B cell (primary cell): Measurements from ENCODE around the gene FAM53B. TPM values are rescaled to one million over a fixed set of nuclear protein-coding genes. Genes with fewer than 3 reads are reported as not detected.

Experiments used
- ATAC-seq: fragments of 200-7000 bp; cut with Tn5 transposase; one replicate; pipeline ENCODE4 v1.10.0; 2021; ENCODE audit warnings: low read depth, mild to moderate bottlenecking, moderate number of reproducible peaks, moderate library complexity
- CTCF ChIA-PET: fragments of 350-600 bp; sonication (Branson Sonifier 250); formaldehyde crosslinking; loops from one replicate; lab custom pipeline; 2021; ENCODE audit warnings: antibody characterized with exemption, inconsistent platforms; lab: Charles Lee
- POLR2A ChIA-PET: fragments of 350-600 bp; sonication (Branson Sonifier 250); formaldehyde crosslinking; loops from one replicate; lab custom pipeline; 2021; ENCODE audit warnings: antibody characterized with exemption; lab: Charles Lee
- DNase-seq: peaks from one replicate; pipeline ENCODE4 v3.0.0; 2013
- H2AFZ ChIP-seq: 2 replicates; pipeline ENCODE4 v1.6.1; 2012; ENCODE audit warnings: mild to moderate bottlenecking, low read depth, low read length; ENCODE audit not compliant: insufficient read depth, poor library complexity, severe bottlenecking
- H3K27ac ChIP-seq, 2 donors: 1 replicate in 1 of 2; 2 replicates in 1 of 2; pipeline ENCODE4 v1.5.1; 2012 to 2013; ENCODE audit warnings: low read length in 2 of 2, mild to moderate bottlenecking in 2 of 2, moderate library complexity in 1 of 2
- H3K27me3 ChIP-seq, 4 experiments: fragments of 200-600 bp in 1 of 4; sonication (generic) in 1 of 4; replicated peaks in 1 of 4; 1 replicate in 2 of 4; 2 replicates in 2 of 4; pipeline versions ENCODE4 v1.6.1 to v1.7.0; 2013 to 2016; ENCODE audit warnings: low read length in 3 of 4, mild to moderate bottlenecking in 2 of 4, mixed read lengths in 1 of 4, moderate library complexity in 1 of 4; ENCODE audit not compliant: insufficient read depth in 4 of 4, control insufficient read depth in 3 of 4; ENCODE audit errors: control extremely low read depth in 1 of 4
- H3K36me3 ChIP-seq, 2 experiments: replicated peaks in 1 of 2; 1 replicate in 1 of 2; 2 replicates in 1 of 2; pipeline versions ENCODE4 v1.6.1 to v1.7.1; 2013; ENCODE audit warnings: low read length in 1 of 2; ENCODE audit not compliant: insufficient read depth in 2 of 2, control insufficient read depth in 1 of 2; ENCODE audit errors: control extremely low read depth in 1 of 2, extremely low read depth in 1 of 2
- H3K4me1 ChIP-seq, 2 donors: fragments of 200-600 bp in 1 of 2; sonication (generic) in 1 of 2; 1 replicate in 1 of 2; 2 replicates in 1 of 2; pipeline versions ENCODE4 v1.5.1 to v1.6.1; 2013 to 2017; ENCODE audit warnings: low read length in 2 of 2; ENCODE audit not compliant: control insufficient read depth in 2 of 2, insufficient read depth in 2 of 2
- H3K4me2 ChIP-seq: replicated peaks from 2 replicates; pipeline ENCODE3; 2012; ENCODE audit warnings: mild to moderate bottlenecking, low read depth, low read length; ENCODE audit not compliant: poor library complexity, severe bottlenecking
- H3K4me3 ChIP-seq, 5 experiments: fragments of 200-600 bp in 1 of 5; sonication (generic) in 1 of 5; 1 replicate in 3 of 5; 2 replicates in 2 of 5; pipeline versions ENCODE4 v1.5.1 to v1.7.0; 2011 to 2016; ENCODE audit warnings: low read length in 4 of 5, mild to moderate bottlenecking in 4 of 5, low read depth in 2 of 5, control low read depth in 1 of 5, moderate library complexity in 1 of 5; ENCODE audit not compliant: insufficient read depth in 1 of 5; ENCODE audit errors: control extremely low read depth in 1 of 5, extremely low read depth in 1 of 5
- H3K79me2 ChIP-seq: fragments of 200-600 bp; sonication (generic); one replicate; pipeline ENCODE4 v1.6.0; 2016; ENCODE audit warnings: low read length; ENCODE audit not compliant: control insufficient read depth, insufficient read depth
- H3K9ac ChIP-seq: fragments of 200-600 bp; sonication (generic); 2 replicates; pipeline ENCODE4 v1.6.1; 2017; ENCODE audit warnings: mild to moderate bottlenecking, low read length, moderate library complexity
- H3K9me3 ChIP-seq, 3 donors: one replicate each; pipeline versions ENCODE4 v1.6.1 to v1.7.1; 2013; ENCODE audit warnings: low read length in 2 of 3; ENCODE audit not compliant: control insufficient read depth in 2 of 3, insufficient read depth in 1 of 3; ENCODE audit errors: control extremely low read depth in 1 of 3
- H4K20me1 ChIP-seq: 2 replicates; pipeline ENCODE4 v1.6.0; 2012; ENCODE audit warnings: mild to moderate bottlenecking, low read length; ENCODE audit not compliant: insufficient read depth, control insufficient read depth, poor library complexity, severe bottlenecking
- H3K27ac Mint-ChIP-seq: one replicate; pipeline ENCODE4 v1.8.0; 2021; ENCODE audit warnings: mixed read lengths
- H3K27me3 Mint-ChIP-seq: one replicate; pipeline ENCODE4 v1.8.0; 2021; ENCODE audit warnings: mixed read lengths
- H3K4me1 Mint-ChIP-seq: one replicate; pipeline ENCODE4 v1.8.0; 2021; ENCODE audit warnings: mixed read lengths
- H3K4me3 Mint-ChIP-seq: one replicate; pipeline ENCODE4 v1.8.0; 2021; ENCODE audit warnings: mixed read lengths
- H3K9me3 Mint-ChIP-seq: one replicate; pipeline ENCODE4 v1.8.0; 2022; ENCODE audit warnings: mixed read lengths; ENCODE audit not compliant: insufficient read depth
- CTCF ChIP-seq: fragments of 200-600 bp; IDR thresholded peaks from one replicate; pipeline ENCODE4 v1.8.0; 2022; ENCODE audit warnings: antibody characterized with exemption, mild to moderate bottlenecking
- EZH2 ChIP-seq: IDR thresholded peaks from 2 replicates; pipeline ENCODE4 v1.6.1; 2012; ENCODE audit warnings: borderline replicate concordance, low read depth, mild to moderate bottlenecking, moderate library complexity, low read length; ENCODE audit not compliant: insufficient read depth, poor library complexity, severe bottlenecking
- WGBS: methylation state at CpG from one replicate; pipeline ENCODE4 v1.1.5; 2013; ENCODE audit warnings: missing lambda C conversion rate; ENCODE audit not compliant: insufficient coverage; 5-methylcytosine and 5-hydroxymethylcytosine counted together
- intact Hi-C: fragments of 100-400 bp; cut with micrococcal nuclease; formaldehyde crosslinking; loops from one replicate; pipeline ENCODE4 v1.10.0; 2022
- polyA plus RNA-seq: library from polyadenylated mRNA; depleted of rRNA; stranded (reverse); fragments of >200 nt; gene quantifications from 2 replicates; pipeline ENCODE4 v1.2.3, GENCODE V29; 2012
- total RNA-seq, 2 donors: library from RNA; stranded (reverse); fragments of 120-200 nt in 1 of 2; gene quantifications; 1 replicate in 1 of 2; 2 replicates in 1 of 2; pipeline versions ENCODE4 v1.2.3 to v1.2.4, GENCODE V29; 2013 to 2022

The FAM53B gene
- total and polyA plus RNA-seq, 2 donors (not counting 1 experiment from before 2014, with no cell fraction given), result 51.2 to 186 TPM

- H3K4me1 ChIP-seq, result peaks cover 14 to 40% of the 10 kb centered on the region in 2 donors
Measured at GRCh38 chr10:124665558-124665957, 78.6 kb downstream of the FAM53B start.

GRCh38 chr10:124665091-124665490, 79.1 kb downstream of the FAM53B start:
- Histone ChIP-seq H3K4me3 (no peak overlapping the region), H3K27me3 (no peaks in the 10 kb centered on the region), H4K20me1 (peaks cover 98% of the 10 kb centered on the region), H3K9me3 (no peaks in the 10 kb centered on the region), H3K4me2 (no peak overlapping the region), H3K4me1 (peaks cover 15 to 40% of the 10 kb centered on the region in 2 donors), H2AFZ (no peak overlapping the region), H3K9ac (no peak overlapping the region), H3K36me3 (peaks cover 0 to 92% of the 10 kb centered on the region in 2 experiments), H3K27ac (peak overlapping the region in 1 of 2 donors; percentile 59), H3K79me2 (peaks cover 100% of the 10 kb centered on the region)
- no peak for ATAC-seq
- CTCF ChIA-PET, result interaction anchor here (1.0 to 1.3 kb wide), 2 partner anchors 10 to 33 kb away, joined by 3 read pairs; no protein-coding TSS in a partner anchor
- TF ChIP-seq CTCF (no peak), EZH2 (no peak)
- peak overlapping the region; percentile 70 for H3K27ac Mint-ChIP-seq
- intact Hi-C loops, result no loop called here
- POLR2A ChIA-PET, result no interaction called here
- peaks cover 54% of the 10 kb centered on the region for H3K4me1 Mint-ChIP-seq
- no peaks in the 10 kb centered on the region for H3K9me3 Mint-ChIP-seq
- no peak for DNase-seq
- no peaks in the 10 kb centered on the region for H3K27me3 Mint-ChIP-seq
- WGBS, result 64% methylated on average over 2 of the region's 2 CpGs
- no peak overlapping the region for H3K4me3 Mint-ChIP-seq

More at GRCh38 chr10:124665558-124665957, 78.6 kb downstream of the FAM53B start:
- H3K27ac ChIP-seq, result peak overlapping the region in 1 of 2 donors; percentile 59
- H3K9ac ChIP-seq, result no peak overlapping the region
- TF ChIP-seq CTCF (no peak), EZH2 (no peak)
- POLR2A ChIA-PET, result no interaction called here
- no peak overlapping the region for H3K4me3 Mint-ChIP-seq
- H3K4me2 ChIP-seq, result no peak overlapping the region
- H2AFZ ChIP-seq, result no peak overlapping the region
- no peaks in the 10 kb centered on the region for H3K9me3 ChIP-seq
- ATAC-seq (no peak), DNase-seq (no peak)
- peak overlapping the region; percentile 70 for H3K27ac Mint-ChIP-seq
- 95% methylated on average over 8 of the region's 8 CpGs for WGBS
- no peaks in the 10 kb centered on the region for H3K9me3 Mint-ChIP-seq
- peaks cover 98% of the 10 kb centered on the region for H4K20me1 ChIP-seq
- H3K4me3 ChIP-seq, result no peak overlapping the region
- no peaks in the 10 kb centered on the region for H3K27me3 ChIP-seq
- H3K79me2 ChIP-seq, result peaks cover 100% of the 10 kb centered on the region
- peaks cover 54% of the 10 kb centered on the region for H3K4me1 Mint-ChIP-seq
- H3K36me3 ChIP-seq, result peaks cover 0 to 92% of the 10 kb centered on the region in 2 experiments
- CTCF ChIA-PET, result interaction anchor here (1.0 to 1.8 kb wide), 4 partner anchors 9 to 75 kb away, joined by 3 to 5 read pairs (median 3); no protein-coding TSS in a partner anchor
- intact Hi-C loops, result no loop called here
- H3K27me3 Mint-ChIP-seq, result no peaks in the 10 kb centered on the region
